Measurements from ENCODE around the gene FAM20A.

The FAM20A gene

GRCh38 chr17:68600931-68601564, at the start of gene FAM20A:
Gene FAM20A (minus strand): TSS chr17:68601367. CDS start chr17:68600666, 701 bp downstream.
- no peak for DNase-seq (ENCODE audit: low read depth in 2 of 2)

DNA sequence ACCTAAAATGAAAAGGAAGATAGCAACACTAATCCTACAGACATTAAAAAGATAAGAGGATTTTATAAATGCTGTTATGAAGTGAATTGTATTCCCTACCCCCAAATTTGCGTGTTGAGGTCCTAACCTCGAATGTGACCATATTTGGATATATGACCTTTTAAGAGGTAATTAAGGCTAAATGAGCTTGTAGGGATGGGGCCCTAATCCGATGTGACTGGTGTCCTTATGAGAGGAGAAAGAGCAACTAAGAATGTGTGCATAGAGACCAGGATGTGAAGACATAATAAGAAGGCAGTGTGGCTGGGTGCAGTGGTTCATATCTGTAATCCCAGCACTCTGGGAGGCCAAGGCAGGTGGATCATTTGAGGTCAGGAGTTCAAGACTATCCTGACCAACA, 48.2 kb upstream of the FAM20A start:
- no peak for DNase-seq (ENCODE audit: low read depth in 2 of 2)

DNA sequence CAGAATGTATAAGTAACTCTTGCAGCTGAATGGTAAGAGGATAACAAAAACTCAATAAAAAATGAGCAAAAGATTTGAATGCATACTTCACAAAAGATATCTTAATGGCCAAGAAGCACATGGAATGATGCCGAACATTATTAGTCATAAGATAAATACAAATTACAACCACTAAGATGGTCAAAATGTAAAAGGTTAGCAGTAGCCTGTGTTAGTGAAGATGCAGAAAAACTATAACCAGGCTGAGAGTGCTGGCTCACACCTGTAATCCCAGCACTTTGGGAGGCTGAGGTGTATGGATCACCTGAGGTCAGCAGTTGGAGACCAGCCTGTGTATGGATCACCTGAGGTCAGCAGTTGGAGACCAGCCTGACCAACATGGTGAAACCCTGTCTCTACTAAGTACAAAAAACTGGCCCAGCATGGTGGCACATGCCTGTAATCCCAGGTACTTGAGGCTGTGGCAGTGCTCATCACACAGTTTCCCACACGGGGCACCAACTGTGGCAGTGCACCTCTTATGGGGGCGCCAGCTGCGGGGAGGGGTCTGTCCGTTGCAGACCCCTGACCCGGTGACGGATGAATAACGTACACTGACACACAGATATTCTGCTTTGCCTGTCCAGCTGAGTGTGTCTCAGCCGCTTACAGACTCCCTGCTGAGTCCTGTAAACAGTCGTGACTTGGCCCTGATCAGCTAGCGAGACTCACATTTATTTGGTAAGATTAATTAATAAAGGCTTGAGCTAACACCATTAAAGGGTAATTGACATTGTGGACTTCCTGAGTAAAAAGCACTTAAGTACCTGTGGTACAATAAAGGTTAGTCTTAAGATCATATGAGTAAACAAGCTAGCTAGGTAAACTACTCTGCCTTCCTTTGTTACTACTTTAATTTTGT, 45.7 kb upstream of the FAM20A start:
- no peak for DNase-seq (ENCODE audit: low read depth in 2 of 2)

GRCh38 chr17:68642118-68642412, 40.9 kb upstream of the FAM20A start:
- DNase-seq (ENCODE audit: low read depth in 2 of 2) = no peak

GRCh38 chr17:68641276-68642117, 40.3 kb upstream of the FAM20A start:
- no peak for DNase-seq (ENCODE audit: low read depth in 2 of 2)

DNA sequence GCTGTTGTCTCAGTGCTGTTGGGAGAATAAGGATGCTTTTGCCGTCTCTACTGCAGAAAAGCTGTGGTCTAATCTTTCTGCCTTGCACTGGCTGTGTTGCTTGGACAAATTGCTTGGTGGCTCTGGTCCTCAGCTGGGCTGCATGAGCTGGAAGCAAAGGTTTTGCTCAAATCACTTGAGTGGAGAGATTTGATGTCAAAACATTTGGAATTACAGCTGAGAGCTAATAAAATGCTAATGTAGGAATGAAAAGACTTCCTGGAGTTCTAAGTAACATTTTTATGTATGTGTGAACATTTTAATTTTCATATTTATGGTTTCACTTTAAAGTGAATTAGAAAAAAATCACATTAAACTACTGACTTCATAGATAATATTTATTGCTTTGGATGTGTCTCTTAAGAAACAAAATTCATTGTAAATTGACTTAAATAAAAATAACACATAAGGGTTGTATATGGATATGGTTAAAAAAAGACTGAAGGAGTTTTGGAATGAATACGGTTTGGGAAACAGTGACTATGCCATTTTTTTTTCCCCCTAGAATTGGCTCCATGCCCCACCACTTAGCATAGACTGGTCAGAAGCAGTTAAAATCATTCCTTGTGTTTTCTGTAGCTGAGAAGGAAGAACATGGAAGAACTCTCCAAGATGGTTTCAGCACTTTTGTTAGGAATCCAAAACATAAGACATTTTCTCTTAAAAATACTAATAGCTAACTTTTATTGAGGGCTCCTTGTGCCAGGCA, 39.2 kb upstream of the FAM20A start:
- DNase-seq (ENCODE audit: low read depth in 2 of 2) = no peak

GRCh38 chr17:68634345-68634876, 33.2 kb upstream of the FAM20A start:
- DNase-seq (ENCODE audit: low read depth in 2 of 2) = no peak

DNA sequence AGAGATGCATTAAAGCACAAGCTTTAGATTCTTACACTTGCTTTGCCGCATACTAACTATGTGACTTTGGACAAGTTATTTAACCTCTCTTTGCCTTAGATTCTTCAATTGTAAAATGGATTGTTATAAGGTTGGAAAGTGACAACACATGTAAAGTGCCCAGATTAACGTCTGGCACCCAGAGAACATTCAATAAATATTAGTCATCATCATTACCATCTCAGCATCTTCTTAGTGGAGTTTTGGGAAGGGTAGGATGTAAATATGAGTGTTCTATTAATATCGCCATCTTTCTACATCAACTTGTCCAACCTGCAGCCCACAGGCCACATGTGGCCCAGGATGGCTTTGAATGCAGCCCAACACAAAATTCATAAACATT, 27.4 kb upstream of the FAM20A start:
- DNase-seq (ENCODE audit: low read depth in 2 of 2) = no peak

- DNase-seq (ENCODE audit: low read depth in 2 of 2) = no peak
Observed at GRCh38 chr17:68627956-68628575, 26.9 kb upstream of the FAM20A start.

DNA sequence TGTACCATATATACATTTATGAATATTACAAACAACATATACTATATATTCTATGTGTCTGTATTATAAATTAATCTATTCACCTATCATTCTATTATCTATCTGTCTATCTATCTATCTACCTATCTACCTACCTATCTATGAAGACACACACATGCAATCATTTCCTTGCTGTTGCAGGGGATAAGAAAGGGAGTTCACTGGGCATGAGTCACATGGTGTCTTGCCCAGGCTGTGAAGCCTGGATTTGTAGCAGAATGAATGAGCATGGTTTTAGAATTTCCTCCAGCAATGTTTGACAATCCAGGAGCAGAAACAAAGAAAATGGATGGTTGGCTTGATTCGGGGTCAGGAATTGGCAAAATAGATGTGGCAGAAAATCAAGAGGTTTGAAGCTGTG, 23.2 kb upstream of the FAM20A start:
- DNase-seq (ENCODE audit: low read depth in 2 of 2) = no peak

- no peak for DNase-seq (ENCODE audit: low read depth in 2 of 2)
Observed at GRCh38 chr17:68623811-68624210, 22.6 kb upstream of the FAM20A start.

- no peak for DNase-seq (ENCODE audit: low read depth in 2 of 2)
Observed at GRCh38 chr17:68622423-68622822, 21.3 kb upstream of the FAM20A start.

- DNase-seq (ENCODE audit: low read depth in 2 of 2) = no peak
Observed at GRCh38 chr17:68621065-68621464, 19.9 kb upstream of the FAM20A start.

DNA sequence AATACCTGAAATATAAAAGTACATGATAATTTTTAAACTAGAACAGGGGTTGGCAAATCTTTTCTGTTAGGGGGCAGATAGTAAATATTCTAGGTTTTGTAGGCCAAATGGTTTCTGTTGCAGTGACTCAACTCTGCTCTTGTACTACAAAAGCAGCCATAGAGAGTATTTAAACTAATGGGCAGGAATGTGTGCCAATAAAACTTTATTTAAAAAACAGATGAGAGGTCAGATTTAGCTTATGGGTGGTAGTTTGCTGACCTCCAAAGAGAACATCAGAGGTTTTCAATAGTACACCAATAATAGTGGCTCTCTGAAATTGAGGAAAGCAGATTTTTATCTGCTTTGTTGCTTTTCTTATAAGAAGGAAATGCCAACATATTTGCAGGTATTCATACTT, 15.2 kb upstream of the FAM20A start:
- no peak for DNase-seq (ENCODE audit: low read depth in 2 of 2)

- no peak for DNase-seq (ENCODE audit: low read depth in 2 of 2)
Observed at GRCh38 chr17:68614718-68615117, 13.6 kb upstream of the FAM20A start.

GRCh38 chr17:68613739-68614298, 12.7 kb upstream of the FAM20A start:
- DNase-seq (ENCODE audit: low read depth in 2 of 2) = no peak

- DNase-seq (ENCODE audit: low read depth in 2 of 2) = no peak
Observed at GRCh38 chr17:68612923-68613292, 11.7 kb upstream of the FAM20A start.

- DNase-seq (ENCODE audit: low read depth in 2 of 2) = no peak
Observed at GRCh38 chr17:68612209-68612922, 11.2 kb upstream of the FAM20A start.

DNA sequence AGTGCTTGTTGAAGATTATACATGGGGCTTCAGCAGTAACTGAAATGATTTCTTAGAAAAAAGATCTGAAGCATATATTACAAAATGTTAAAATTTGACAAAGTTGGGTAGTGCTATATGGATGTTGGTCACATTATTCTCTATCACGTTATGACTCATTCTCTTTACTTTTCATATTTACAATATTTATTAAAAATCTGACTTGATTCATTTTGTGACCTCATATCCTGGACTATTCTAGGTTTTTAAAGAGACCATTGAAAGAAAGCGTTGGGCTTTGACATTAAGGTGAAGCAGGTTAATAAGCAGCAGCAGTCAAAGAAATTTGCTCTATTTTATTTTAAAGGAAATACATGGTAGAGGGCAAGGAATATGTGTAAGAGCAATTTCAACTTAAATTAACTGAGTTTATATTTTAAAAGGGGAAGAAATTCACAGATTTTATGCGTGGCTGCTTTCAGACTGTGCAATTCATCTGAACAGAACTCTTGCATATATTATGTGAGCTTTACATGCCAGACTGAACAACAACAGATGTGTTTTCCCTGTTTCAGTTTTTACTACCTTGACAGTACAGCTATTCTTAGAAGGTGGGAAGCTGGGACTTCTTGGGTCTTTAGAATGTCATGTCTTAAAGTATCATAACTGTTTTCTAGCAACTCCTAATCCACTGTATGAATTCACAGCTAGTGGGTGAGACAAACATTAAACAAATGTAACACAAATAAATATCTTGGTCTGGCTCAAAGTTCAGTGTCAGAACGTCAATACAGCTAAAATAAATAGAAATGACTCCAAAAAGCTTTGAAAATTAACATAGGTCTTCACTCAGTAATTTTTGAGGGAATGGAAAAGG, 10.4 kb upstream of the FAM20A start:
- DNase-seq (ENCODE audit: low read depth in 2 of 2) = no peak
